Measurements from ENCODE around the gene GPN2.

Gene GPN2

GRCh38 chr1:26900815-26901511 lies 10.9 kb upstream of the GPN2 start:
- H3K4me3 ChIP-seq (ENCODE audit: low read depth, low read length): peak overlapping the region; percentile 97
- no peak for TF ChIP-seq CTCF (IDR thresholded peaks at IDR 0.05; ENCODE audit: control insufficient read depth, extremely low read depth, insufficient read depth)
- DNase-seq (ENCODE audit: low read depth): no peak

GRCh38 chr1:26900001-26900814 lies 10.1 kb upstream of the GPN2 start, which contains the start of gene GPATCH3:
GPATCH3 (minus strand) TSS chr1:26900467; CDS start chr1:26900442, 25 bp downstream.
- peak within 1 kb of the TSS; percentile 97 for H3K4me3 ChIP-seq (ENCODE audit: low read depth, low read length)
- DNase-seq (ENCODE audit: low read depth): peak; percentile 88
- no peak for TF ChIP-seq CTCF (IDR thresholded peaks at IDR 0.05; ENCODE audit: control insufficient read depth, extremely low read depth, insufficient read depth)

- DNase-seq (ENCODE audit: low read depth): no peak
- no peak for TF ChIP-seq CTCF (IDR thresholded peaks at IDR 0.05; ENCODE audit: control insufficient read depth, extremely low read depth, insufficient read depth)
- no peak overlapping the region for H3K4me3 ChIP-seq (ENCODE audit: low read depth, low read length)
Observed at GRCh38 chr1:26897351-26897750, 7.3 kb upstream of the GPN2 start.

- no peak for DNase-seq (ENCODE audit: low read depth)
- H3K4me3 ChIP-seq (ENCODE audit: low read depth, low read length): no peak overlapping the region
Observed at GRCh38 chr1:26894263-26894662, 4.2 kb upstream of the GPN2 start.

GRCh38 chr1:26890467-26890796 lies 349 bp upstream of the GPN2 start:
- DNase-seq (ENCODE audit: low read depth): no peak
- peak overlapping the region; percentile 88 for H3K4me3 ChIP-seq (ENCODE audit: low read depth, low read length)
- TF ChIP-seq CTCF (IDR thresholded peaks at IDR 0.05; ENCODE audit: control insufficient read depth, extremely low read depth, insufficient read depth): no peak

More at GRCh38 chr1:26894263-26894662, 4.2 kb upstream of the GPN2 start:
- no peak for TF ChIP-seq CTCF (IDR thresholded peaks at IDR 0.05; ENCODE audit: control insufficient read depth, extremely low read depth, insufficient read depth)

- H3K4me3 ChIP-seq (ENCODE audit: low read depth, low read length): no peak overlapping the region
- DNase-seq (ENCODE audit: low read depth): no peak
- no peak for TF ChIP-seq CTCF (IDR thresholded peaks at IDR 0.05; ENCODE audit: control insufficient read depth, extremely low read depth, insufficient read depth)
Observed at GRCh38 chr1:26888231-26888630, 1.9 kb downstream of the GPN2 start.

Measured in LNCaP clone FGC (cell line).